GM12873 (cell line): ENCODE measurements around the gene LBHD2.

Experiments
- TF ChIP-seq, protein P1 (sequence below): IDR thresholded peaks from 2 replicates; pipeline ENCODE4 v1.5.1; 2012; ENCODE audit warnings: low read depth, mild to moderate bottlenecking, moderate library complexity, low read length, control low read depth; ENCODE audit not compliant: insufficient read depth; ENCODE audit errors: missing control alignments

The LBHD2 gene

GRCh38 chr14:103110681-103111231, 26.7 kb downstream of the LBHD2 start:
- TF ChIP-seq, protein P1, sequence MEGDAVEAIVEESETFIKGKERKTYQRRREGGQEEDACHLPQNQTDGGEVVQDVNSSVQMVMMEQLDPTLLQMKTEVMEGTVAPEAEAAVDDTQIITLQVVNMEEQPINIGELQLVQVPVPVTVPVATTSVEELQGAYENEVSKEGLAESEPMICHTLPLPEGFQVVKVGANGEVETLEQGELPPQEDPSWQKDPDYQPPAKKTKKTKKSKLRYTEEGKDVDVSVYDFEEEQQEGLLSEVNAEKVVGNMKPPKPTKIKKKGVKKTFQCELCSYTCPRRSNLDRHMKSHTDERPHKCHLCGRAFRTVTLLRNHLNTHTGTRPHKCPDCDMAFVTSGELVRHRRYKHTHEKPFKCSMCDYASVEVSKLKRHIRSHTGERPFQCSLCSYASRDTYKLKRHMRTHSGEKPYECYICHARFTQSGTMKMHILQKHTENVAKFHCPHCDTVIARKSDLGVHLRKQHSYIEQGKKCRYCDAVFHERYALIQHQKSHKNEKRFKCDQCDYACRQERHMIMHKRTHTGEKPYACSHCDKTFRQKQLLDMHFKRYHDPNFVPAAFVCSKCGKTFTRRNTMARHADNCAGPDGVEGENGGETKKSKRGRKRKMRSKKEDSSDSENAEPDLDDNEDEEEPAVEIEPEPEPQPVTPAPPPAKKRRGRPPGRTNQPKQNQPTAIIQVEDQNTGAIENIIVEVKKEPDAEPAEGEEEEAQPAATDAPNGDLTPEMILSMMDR: no peak

- TF ChIP-seq, protein P1: no peak
Observed at GRCh38 chr14:103111232-103111868, 27.3 kb downstream of the LBHD2 start.

DNA sequence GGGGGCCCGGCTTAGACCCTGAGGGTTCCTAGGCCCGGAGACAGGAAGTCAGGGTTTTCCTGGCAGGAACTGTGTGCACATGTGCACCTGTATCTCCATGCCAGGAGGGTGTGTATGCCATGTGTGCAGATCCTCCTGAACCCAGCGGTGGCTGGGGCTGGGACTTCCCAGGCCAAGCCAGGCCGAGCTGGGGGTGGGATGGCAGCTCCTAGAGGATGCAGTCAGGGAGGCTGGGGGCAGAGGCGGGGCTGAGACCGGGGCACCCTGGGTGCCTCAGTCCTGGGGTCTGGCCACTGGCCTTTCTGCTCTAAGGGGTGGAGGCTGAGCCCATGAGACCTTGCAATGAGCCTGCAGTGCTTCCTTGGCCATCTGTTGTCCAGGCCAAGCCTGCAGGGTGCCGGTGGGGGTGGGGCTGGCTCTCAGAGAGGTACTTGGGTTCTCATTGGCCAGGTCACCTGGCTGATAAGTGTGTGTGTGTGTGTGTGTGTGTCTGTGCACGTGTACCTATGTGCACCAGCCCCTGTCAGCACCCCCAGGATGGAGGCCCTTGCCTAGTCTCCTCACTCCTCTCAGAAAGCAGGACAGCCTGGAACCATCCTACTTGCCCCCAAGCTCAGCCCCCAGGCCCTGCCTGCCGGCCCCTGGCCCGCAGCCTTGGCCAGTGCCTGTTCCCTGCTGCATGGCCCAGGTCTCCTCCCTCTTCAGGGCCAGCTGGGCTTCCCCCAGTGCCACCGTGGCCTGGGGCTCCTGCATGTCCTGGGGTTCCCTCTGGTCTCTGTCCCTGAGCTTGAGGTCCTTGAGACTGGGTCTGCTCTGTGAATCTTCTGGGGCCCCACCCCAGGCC, 28.6 kb downstream of the LBHD2 start:
- TF ChIP-seq, protein P1: no peak

GRCh38 chr14:103113303-103113702, 29.3 kb downstream of the LBHD2 start:
- TF ChIP-seq, protein P1: no peak

DNA sequence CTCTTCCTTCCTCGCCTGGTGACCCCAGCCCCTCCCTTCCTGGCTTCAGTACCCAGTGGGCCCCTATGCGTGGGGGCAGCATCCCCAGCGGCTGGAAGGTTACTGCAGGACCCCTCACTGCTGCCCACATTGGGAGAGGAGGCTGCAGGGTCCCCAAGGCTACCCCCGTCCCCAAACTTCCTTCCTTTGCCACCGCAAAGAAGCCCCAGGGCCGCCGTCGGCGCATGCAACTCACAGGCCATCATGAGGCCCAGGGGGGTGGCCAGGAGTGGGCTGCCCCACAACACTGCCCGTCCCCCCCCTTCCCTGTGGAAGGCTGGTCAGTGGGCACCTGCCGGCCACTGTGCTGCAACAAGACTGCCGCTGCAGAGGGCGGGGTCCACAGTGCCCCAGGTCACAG, 29.8 kb downstream of the LBHD2 start:
- TF ChIP-seq, protein P1: no peak

DNA sequence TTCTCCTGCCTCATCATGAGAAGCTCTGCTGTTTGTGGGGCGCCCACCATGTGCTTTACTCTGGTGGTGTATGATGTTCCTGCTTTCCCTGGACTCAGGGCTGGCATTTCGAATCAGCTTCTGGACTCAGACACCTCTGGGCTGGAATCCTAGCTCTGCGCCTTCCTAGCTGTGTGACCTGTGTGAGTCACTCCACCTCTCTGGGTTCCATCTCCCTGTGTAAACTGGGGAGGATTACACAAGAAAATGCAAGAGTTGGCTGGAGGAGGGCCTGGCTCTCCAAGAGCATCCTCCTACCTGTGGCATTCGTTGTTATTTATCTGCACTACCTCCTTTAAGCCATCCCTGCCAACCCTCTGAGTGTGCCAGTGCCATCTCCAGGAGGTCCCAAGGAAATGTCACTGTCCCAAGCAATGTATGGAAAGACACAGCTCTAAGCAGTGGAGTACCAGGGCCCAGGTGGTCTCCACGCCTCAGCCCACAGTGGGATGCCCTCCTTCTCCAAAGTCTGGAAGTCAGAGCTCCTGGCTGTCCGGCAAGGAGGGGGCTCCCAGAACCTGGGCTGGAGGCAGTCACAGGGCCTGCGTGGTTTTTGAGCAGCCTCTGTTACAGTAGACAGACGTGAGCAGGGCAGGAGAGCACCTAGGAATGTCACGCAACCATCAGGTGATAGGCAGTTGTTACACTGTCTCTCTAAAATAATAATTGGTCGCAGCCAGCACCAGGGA, 32.0 kb downstream of the LBHD2 start:
- TF ChIP-seq, protein P1: no peak

- TF ChIP-seq, protein P1: no peak
Observed at GRCh38 chr14:103116636-103117035, 32.6 kb downstream of the LBHD2 start.
